Posterior vena cava (tissue), 2 donors: ENCODE measurements around the gene RALGAPB. TPM values are rescaled to one million over a fixed set of nuclear protein-coding genes. Genes with fewer than 3 reads are reported as not detected.
A peak's percentile ranks its signal among the peaks of the same experiment; 100 is the strongest.

Experiments used
- DNase-seq: peaks from one replicate; pipeline ENCODE4 v3.0.0-alpha.2; 2020; ENCODE audit warnings: low spot score
- intact Hi-C, 2 donors: fragments of 100-400 bp; cut with DNase I; formaldehyde crosslinking; loops; one replicate each; pipeline versions ENCODE4 v1.14.1 to v1.14.2; 2022 to 2023
- microRNA-seq, 2 donors: library from miRNA; unstranded; fragments of <30 nt; microRNA quantifications; one replicate each; pipeline ENCODE4 v1.2.0, GENCODE V29; 2020 to 2021; ENCODE audit warnings: borderline microRNAs expressed in 2 of 2
- total RNA-seq, 2 donors: library from RNA; stranded (reverse); fragmentation: NEBNext Ultra II Directional; extraction: Animal tissue kit (Norgen Biotek cat#: 25700); gene quantifications; one replicate each; pipeline ENCODE4 v1.2.1, GENCODE V29; 2021
- donor health status: DM: yes; HTN: yes; CAD: no.
- donor health status: DM: yes; HTN: yes; CAD: no.

The RALGAPB gene
- total RNA-seq, 2 donors from 2014 or later: 29.7 to 33.5 TPM

DNA sequence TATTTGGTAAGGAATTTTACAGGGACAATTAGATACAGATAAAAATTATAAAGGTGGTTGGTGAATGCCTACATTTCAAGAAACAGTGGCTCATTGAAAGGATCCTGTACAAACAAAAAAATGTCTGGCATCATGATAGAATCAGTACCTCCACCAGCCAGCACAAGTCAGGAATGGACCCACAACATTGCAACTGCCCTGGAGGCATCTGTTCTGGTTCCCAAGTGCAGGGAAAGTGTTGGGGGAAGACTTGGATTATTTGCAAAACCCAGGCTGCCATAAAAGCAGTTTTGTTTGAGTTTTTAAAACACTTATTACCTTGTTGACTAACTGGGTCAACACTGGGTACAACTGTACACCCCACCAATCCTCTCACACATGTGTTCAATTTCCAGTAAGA lies 153.3 kb downstream of the RALGAPB start:
- DNase-seq: no peak
- intact Hi-C loops: no loop called here

DNA sequence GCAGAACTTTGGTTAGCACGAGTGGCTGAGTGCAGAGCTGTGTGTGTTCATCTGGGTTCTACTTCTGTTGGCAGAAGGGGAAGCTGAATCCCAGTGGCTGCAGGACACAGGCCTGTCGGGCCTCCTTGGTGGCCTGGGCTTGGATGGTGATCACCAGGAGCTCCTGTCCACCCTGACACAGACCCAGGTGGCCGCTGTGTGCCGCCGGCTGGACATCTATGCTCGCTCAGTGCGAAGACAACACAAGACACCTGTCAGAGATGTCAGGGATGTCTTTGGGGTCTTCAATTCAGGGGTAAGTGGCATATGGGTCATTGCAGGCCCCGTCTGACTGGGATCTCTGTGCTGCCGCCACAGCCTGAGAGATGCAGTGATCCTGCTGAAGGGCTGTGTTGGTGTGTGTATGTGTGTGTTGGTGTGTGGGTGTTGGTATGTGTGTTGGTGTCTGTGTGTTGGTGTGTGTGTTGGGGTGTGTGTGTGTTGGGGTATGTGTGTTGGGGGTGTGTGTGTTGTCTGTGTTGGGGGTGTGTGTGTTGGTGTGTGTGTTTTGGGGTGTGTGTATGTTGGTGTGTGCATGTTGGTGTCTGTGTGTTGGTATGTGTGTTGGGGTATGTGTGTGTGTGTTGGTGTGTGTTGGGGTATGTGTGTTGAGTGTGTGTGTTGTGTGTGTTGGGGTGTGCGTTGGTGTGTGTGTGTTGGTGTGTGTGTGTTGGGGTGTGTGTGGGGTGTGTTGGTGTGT lies 154.4 kb downstream of the RALGAPB start:
- intact Hi-C loops: no loop called here
- DNase-seq: peak; percentile 37

Small RNA genes lying within 50 kb of the gene (microRNA-seq; reads per million reads assigned to microRNA genes)
- 0 reads per million in 2 donors for gene MIR548O2

Other genes starting within 250 kb of the RALGAPB start
- 10 to 100 TPM; 12.9 to 18.6 TPM for gene KIAA1755, start 212.1 kb upstream of the RALGAPB start, total RNA-seq
- under 1 TPM; 0.14 to 0.65 TPM for gene BPI, start 168.7 kb upstream of the RALGAPB start, total RNA-seq
- 10 to 100 TPM in 1 of 2 donors, 1 to 10 TPM in 1; 4.8 to 13.7 TPM for gene LBP, start 126.4 kb upstream of the RALGAPB start, total RNA-seq
- gene SNHG17, start 37.5 kb upstream of the RALGAPB start, total RNA-seq: 10 to 100 TPM; 27.9 to 36.3 TPM
- gene ADIG, start 108.4 kb downstream of the RALGAPB start, total RNA-seq: not detected
- gene ARHGAP40, start 129.0 kb downstream of the RALGAPB start, total RNA-seq: not detected